ENCODE results near the gene TIRAP.
"Not testable (repeated sequence)": the region's sequence is repeated elsewhere in the genome, so short reads cannot be mapped to it uniquely, and the experiment has no call there.

The TIRAP gene

GRCh38 chr11:126288237-126288636 lies 5.3 kb downstream of the TIRAP start:
- DNase-seq: no peak

GRCh38 chr11:126290887-126291286 lies 8.0 kb downstream of the TIRAP start:
- DNase-seq: no peak

GRCh38 chr11:126293726-126294125 lies 10.8 kb downstream of the TIRAP start:
- peak in 1 of 2 donors; percentile 45 for DNase-seq

- no peak for DNase-seq
These were observed 14.1 kb downstream of the TIRAP start for GRCh38 chr11:126297004-126297403.

- DNase-seq: peak; percentile 89 to 92
These were observed 20.9 kb downstream of the TIRAP start, which contains the start of gene DCPS for GRCh38 chr11:126303623-126304456. Gene DCPS, plus strand, starts transcription at chr11:126304060. Its CDS starts 21 bp downstream, at chr11:126304081.

GRCh38 chr11:126304457-126305075 lies 21.7 kb downstream of the TIRAP start:
- no peak for DNase-seq

- no peak for DNase-seq
These were observed 22.8 kb downstream of the TIRAP start for GRCh38 chr11:126305699-126306098.

GRCh38 chr11:126307706-126308105 lies 24.8 kb downstream of the TIRAP start:
- peak; percentile 34 to 38 for DNase-seq

- no peak for DNase-seq
These were observed 25.4 kb downstream of the TIRAP start for GRCh38 chr11:126308271-126308671.

GRCh38 chr11:126308771-126309170 lies 25.9 kb downstream of the TIRAP start:
- not testable (repeated sequence) for DNase-seq

- peak; percentile 68 for DNase-seq
These were observed 27.5 kb downstream of the TIRAP start for GRCh38 chr11:126310200-126310991.

- no peak for DNase-seq
These were observed 28.1 kb downstream of the TIRAP start for GRCh38 chr11:126310992-126311310.

- peak; percentile 72 to 88 for DNase-seq
These were observed 28.8 kb downstream of the TIRAP start for GRCh38 chr11:126311401-126312291.

GRCh38 chr11:126312961-126313360 lies 30.1 kb downstream of the TIRAP start:
- DNase-seq: no peak

GRCh38 chr11:126313826-126314225 lies 30.9 kb downstream of the TIRAP start:
- DNase-seq: no peak

- DNase-seq: no peak
These were observed 34.5 kb downstream of the TIRAP start for GRCh38 chr11:126317432-126317755.

GRCh38 chr11:126317756-126318573 lies 35.1 kb downstream of the TIRAP start:
- DNase-seq: no peak

GRCh38 chr11:126318574-126319373 lies 35.9 kb downstream of the TIRAP start:
- peak; percentile 77 to 82 for DNase-seq

GRCh38 chr11:126319374-126319740 lies 36.5 kb downstream of the TIRAP start:
- no peak for DNase-seq

- no peak for DNase-seq
These were observed 40.1 kb downstream of the TIRAP start for GRCh38 chr11:126322996-126323395.
